Central memory CD4-positive, alpha-beta T cell (primary cell): Measurements from ENCODE around the gene PNPLA1.
"Not testable (repeated sequence)": the region's sequence is repeated elsewhere in the genome, so short reads cannot be mapped to it uniquely, and the experiment has no call there.

Source experiments
- DNase-seq: peaks from one replicate; pipeline ENCODE4 v3.0.0; 2022

The PNPLA1 gene

DNA sequence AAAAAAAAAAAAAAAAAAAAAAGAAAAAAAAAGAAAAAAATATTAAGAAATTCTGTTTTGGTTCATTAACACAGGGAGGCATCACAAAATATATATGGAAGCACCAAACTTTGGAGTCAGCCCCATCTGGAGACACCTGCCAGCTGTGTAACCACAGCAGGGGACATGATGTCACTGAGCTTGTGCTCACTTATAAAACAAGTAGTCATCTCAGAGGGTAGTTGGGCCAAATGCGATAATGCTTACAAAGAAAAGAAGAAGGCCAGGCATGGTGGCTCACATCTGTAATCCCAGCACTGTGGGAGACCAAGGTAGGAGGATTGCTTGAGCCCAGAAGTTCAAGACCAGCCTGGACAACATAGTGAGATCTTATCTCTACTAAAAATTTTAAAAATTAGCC lies 68.0 kb downstream of the PNPLA1 start:
- DNase-seq = no peak

- not testable (repeated sequence) for DNase-seq
Measured at GRCh38 chr6:36338223-36338622, 68.4 kb downstream of the PNPLA1 start.

GRCh38 chr6:36339146-36339545 lies 69.3 kb downstream of the PNPLA1 start:
- DNase-seq = no peak

DNA sequence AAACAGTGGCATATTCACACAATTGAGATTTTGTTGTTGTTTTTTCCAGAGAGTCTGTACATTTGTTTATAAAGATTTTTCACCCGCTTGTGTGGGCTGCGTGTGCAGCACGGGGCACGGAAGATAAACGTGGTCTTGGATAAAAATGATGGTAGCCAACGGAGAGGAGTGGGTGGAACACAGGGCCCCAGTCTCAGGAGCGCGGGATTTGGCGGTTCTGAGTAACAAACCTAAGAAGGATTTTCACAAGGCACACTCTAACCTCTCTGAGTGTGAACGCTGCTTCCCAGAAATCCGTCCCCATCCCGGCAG lies 70.4 kb downstream of the PNPLA1 start:
- DNase-seq = no peak

DNA sequence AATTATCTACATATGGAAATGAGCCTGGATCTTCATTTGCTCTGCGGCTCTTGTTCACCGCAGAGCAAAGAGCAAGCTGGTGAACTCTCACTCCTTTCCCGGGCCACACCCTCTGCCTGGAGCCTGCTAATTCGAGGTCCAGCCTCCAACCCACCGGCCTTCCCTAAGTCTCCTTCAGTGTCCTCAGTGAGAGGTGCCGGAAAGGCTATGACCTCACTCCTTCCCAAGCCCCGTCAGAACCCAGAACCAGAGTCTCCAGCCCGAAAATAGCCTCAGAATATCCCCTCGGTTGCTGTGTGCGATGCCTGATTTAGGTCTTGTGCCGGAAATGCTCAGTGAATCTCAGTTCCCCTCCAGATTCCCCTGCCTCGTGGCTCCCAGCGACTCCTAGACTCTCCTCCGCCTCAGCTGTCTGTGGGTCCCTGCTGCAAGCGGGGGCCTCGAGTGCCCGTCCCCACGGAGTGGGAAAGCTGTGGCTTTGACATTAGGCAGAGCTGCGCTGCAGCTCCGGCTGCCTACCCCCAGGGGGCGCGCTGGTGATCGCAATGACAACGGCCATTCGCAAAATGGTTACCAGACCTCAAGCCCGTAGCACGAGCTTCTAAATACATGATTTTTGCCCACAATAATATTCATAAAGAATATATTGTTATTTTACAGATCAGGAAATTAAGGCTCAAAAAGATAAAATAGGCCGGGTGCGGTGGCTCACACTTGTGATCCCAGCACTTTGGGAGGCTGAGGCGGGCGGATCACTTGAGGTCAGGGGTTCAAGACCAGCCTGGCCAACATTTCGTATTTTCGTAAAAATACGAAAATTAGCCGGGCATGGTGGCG lies 71.0 kb downstream of the PNPLA1 start:
- peak; percentile 56 for DNase-seq

- DNase-seq = no peak
Measured at GRCh38 chr6:36343109-36343680, 73.3 kb downstream of the PNPLA1 start.

DNA sequence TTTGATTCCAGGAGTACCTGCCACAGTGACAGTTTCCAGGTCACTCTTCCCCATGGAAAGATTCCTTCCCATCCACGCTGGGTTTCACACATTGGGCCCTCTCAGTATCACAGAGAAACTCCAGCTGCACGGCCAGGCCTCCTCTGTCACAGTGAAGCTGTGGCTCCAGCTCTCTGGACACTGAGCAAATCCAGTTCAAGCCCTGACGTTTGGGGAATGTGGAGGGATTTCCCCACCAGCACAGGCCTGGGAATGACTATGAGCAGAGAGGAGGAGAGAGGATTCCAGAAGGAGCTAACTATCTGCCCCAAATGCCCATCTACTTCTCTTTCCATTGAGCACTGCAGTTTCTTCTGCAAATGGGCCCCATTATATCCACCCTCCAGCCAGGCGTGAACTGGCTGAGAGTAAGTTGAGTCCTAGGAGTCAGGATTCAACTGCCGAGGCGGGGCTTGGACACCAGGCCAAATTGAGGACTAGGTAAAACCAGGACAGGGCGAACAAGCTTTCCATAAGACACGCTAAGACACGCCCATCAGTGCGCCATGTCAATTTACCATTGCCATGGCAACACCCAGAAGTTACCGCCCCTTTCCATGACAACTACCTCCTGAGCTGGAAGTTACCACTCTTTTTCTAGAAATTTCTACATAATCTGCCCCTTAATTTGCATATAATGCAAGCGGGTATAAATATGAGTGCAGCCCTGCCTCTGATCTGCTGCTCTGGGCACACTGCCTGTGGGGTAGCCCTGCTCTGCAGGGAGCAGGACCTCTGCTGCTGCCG lies 76.0 kb downstream of the PNPLA1 start:
- no peak for DNase-seq

GRCh38 chr6:36346486-36347273 lies 76.8 kb downstream of the PNPLA1 start:
- DNase-seq = no peak

DNA sequence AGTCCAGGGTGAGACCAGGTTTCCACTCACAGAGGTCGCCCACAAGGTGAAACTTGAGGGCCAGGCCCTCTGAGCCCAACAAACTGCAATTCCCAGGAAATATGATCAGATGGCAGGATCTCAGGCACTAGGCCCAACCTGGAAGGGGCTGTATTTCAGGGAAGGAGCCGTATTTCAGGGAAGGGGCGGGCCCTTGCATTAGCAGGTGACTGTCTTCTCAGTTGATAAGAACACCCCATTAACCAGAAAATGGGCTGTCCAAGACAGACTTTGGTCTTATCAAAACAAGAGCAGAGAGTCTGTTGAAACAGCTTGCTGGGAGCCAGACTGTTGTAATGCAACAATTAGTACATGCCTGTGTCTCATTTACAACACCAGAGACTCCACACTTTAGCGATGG lies 77.8 kb downstream of the PNPLA1 start:
- no peak for DNase-seq

GRCh38 chr6:36349240-36349639 lies 79.4 kb downstream of the PNPLA1 start:
- DNase-seq = no peak

DNA sequence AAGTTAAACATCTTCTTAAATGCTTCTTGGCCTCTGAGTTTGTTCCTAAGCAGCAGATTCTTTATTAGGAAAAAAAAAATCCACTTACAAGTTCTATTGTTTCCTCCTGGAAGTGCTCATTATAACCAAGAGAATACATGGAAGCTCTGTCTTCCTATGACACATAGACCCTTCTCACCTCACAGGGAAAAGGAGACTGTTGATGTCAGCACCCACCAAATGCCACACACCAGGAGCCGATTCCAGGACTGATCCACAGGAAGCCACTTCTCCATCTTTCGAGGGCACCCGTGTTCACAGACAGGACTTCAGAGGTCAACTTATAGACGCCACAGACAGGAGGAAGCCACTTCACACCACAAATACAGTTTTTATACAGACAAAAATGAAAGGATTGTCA lies 80.2 kb downstream of the PNPLA1 start:
- no peak for DNase-seq

DNA sequence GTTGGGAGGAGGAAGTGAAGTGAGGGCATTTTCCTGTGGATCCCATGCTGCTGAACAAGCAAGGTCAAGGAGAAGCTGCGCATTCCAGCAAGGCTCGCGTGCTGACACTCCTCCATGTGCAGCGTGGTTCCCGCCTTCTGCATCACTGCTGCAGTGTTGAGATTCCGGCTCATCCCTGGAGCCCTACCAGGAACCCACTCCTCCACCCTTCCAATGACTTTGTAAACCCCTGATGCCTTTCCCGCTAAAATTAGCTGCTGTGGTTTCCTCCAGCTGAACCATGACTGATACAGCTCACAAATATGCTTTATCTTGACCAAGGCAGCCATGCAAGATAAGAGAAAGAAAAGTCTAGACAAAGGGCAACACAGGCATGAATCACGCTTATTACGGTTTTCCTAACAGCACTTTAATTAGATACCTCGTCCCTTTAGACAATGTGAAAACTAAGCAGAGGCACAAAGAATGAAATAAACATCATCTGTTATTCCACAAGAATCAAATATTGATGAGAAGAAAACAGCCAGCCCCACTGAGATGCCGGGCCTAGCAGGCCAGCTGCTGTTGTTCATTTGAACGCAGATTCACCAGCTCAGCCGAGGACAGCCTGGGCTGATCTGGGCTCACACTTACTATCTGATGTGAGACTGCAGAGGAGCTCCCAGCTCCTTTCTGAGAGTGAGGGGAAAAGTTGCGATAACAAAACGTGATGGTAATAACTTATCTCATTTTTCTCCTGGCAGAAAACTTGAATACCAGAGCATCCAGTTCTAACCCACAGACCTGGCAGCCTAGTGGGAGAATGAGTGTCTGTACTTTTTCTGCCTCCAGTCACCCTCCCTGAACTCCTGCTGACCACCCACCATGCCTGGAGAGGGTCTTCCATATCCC lies 81.1 kb downstream of the PNPLA1 start:
- no peak for DNase-seq

- no peak for DNase-seq
Measured at GRCh38 chr6:36352477-36353157, 82.8 kb downstream of the PNPLA1 start.

GRCh38 chr6:36353411-36353915 lies 83.6 kb downstream of the PNPLA1 start:
- DNase-seq = no peak

- DNase-seq = no peak
Measured at GRCh38 chr6:36355819-36356218, 86.0 kb downstream of the PNPLA1 start.

GRCh38 chr6:36357872-36358225 lies 88.0 kb downstream of the PNPLA1 start:
- DNase-seq = no peak
